IMR-90 (cell line): ENCODE measurements around the gene SEMA5A. TPM values are rescaled to one million over a fixed set of nuclear protein-coding genes. Genes with fewer than 3 reads are reported as not detected.

Source experiments
- ATAC-seq: fragments of 200-7000 bp; cut with Tn5 transposase; 2 replicates; pipeline ENCODE4 v1.9.1; 2020; ENCODE audit warnings: low read depth, mild to moderate bottlenecking, moderate library complexity
- BruUV-seq: library from RNA; stranded (reverse); fragments of 400-500 nt; replicated peaks from 2 replicates; lab custom pipeline; 2021; lab: Mats Ljungman, UMichigan
- CTCF ChIA-PET: fragments of 300-600 bp; formaldehyde crosslinking; extraction: SDS; loops from one replicate; lab custom pipeline; 2021; ENCODE audit warnings: antibody characterized with exemption; lab: Yijun Ruan, JAX
- POLR2A ChIA-PET: fragments of 300-600 bp; sonication (Branson Sonifier 250); formaldehyde crosslinking; loops from one replicate; lab custom pipeline; 2022; ENCODE audit warnings: antibody characterized with exemption; ENCODE audit not compliant: unreplicated experiment; lab: Charles Lee
- DNase-seq: peaks from one replicate; pipeline ENCODE4 v3.0.0; 2013
- H2AFZ ChIP-seq: replicated peaks from 2 replicates; pipeline ENCODE3; 2013; ENCODE audit warnings: low read length, mild to moderate bottlenecking; ENCODE audit not compliant: poor library complexity
- H2AK5ac ChIP-seq: 2 replicates; pipeline ENCODE4 v1.6.1; 2013; ENCODE audit warnings: low read depth, low read length, inconsistent platforms
- H2AK9ac ChIP-seq: replicated peaks from 2 replicates; pipeline ENCODE3; 2013; ENCODE audit warnings: mild to moderate bottlenecking, low read depth, low read length, moderate library complexity; ENCODE audit not compliant: poor library complexity
- H2BK120ac ChIP-seq: 2 replicates; pipeline ENCODE4 v1.6.1; 2013; ENCODE audit warnings: low read depth, low read length, inconsistent platforms
- H2BK15ac ChIP-seq: 3 replicates; pipeline ENCODE4 v1.6.1; 2013; ENCODE audit warnings: low read depth, low read length, inconsistent platforms
- H2BK20ac ChIP-seq: 2 replicates; pipeline ENCODE4 v1.6.1; 2013; ENCODE audit warnings: low read depth, mild to moderate bottlenecking, inconsistent platforms, low read length, moderate library complexity
- H2BK5ac ChIP-seq: 2 replicates; pipeline ENCODE4 v1.6.1; 2013; ENCODE audit warnings: mild to moderate bottlenecking, low read depth, low read length, inconsistent platforms; ENCODE audit not compliant: poor library complexity, severe bottlenecking
- H3K14ac ChIP-seq: replicated peaks from 2 replicates; pipeline ENCODE4 v1.6.1; 2013; ENCODE audit warnings: low read depth, low read length, inconsistent platforms
- H3K18ac ChIP-seq: 2 replicates; pipeline ENCODE4 v1.6.1; 2013; ENCODE audit warnings: low read depth, low read length, control low read depth
- H3K23ac ChIP-seq: 2 replicates; pipeline ENCODE4 v1.6.1; 2013; ENCODE audit warnings: low read depth, low read length, inconsistent platforms
- H3K27ac ChIP-seq: 2 replicates; pipeline ENCODE4 v1.5.1; 2013; ENCODE audit warnings: mild to moderate bottlenecking, control low read depth, low read length; ENCODE audit not compliant: insufficient read depth
- H3K27me3 ChIP-seq: 2 replicates; pipeline ENCODE4 v1.6.1; 2013; ENCODE audit warnings: low read length; ENCODE audit not compliant: control insufficient read depth, insufficient read depth
- H3K36me3 ChIP-seq: 2 replicates; pipeline ENCODE4 v1.6.1; 2013; ENCODE audit warnings: low read length, mixed read lengths; ENCODE audit not compliant: control insufficient read depth, insufficient read depth
- H3K4ac ChIP-seq: 2 replicates; pipeline ENCODE4 v1.6.1; 2013; ENCODE audit warnings: low read depth, low read length, inconsistent platforms
- H3K4me1 ChIP-seq: 2 replicates; pipeline ENCODE4 v1.6.1; 2013; ENCODE audit warnings: low read length, mixed read lengths; ENCODE audit not compliant: control insufficient read depth, insufficient read depth
- H3K4me2 ChIP-seq: 2 replicates; pipeline ENCODE4 v1.6.1; 2013; ENCODE audit warnings: low read depth, mild to moderate bottlenecking, control low read depth, low read length, moderate library complexity
- H3K4me3 ChIP-seq: 2 replicates; pipeline ENCODE4 v1.5.1; 2013; ENCODE audit warnings: low read depth, mild to moderate bottlenecking, control low read depth, low read length, moderate library complexity; ENCODE audit not compliant: insufficient read depth
- H3K56ac ChIP-seq: 2 replicates; pipeline ENCODE4 v1.6.1; 2013; ENCODE audit warnings: low read length, inconsistent platforms; ENCODE audit not compliant: insufficient read depth; ENCODE audit errors: extremely low read depth
- H3K79me1 ChIP-seq, 2 experiments: 2 replicates each; pipeline ENCODE4 v1.6.1; 2013; ENCODE audit warnings: low read length in 2 of 2, inconsistent platforms in 1 of 2, low read depth in 1 of 2
- H3K9ac ChIP-seq: 2 replicates; pipeline ENCODE4 v1.6.1; 2013; ENCODE audit warnings: low read depth, low read length, control low read depth
- H3K9me1 ChIP-seq: 2 replicates; pipeline ENCODE4 v1.6.1; 2013; ENCODE audit warnings: low read length, inconsistent platforms; ENCODE audit not compliant: insufficient read depth
- H3K9me3 ChIP-seq: 2 replicates; pipeline ENCODE4 v1.6.1; 2013; ENCODE audit warnings: low read length; ENCODE audit not compliant: control insufficient read depth, insufficient read depth
- H4K20me1 ChIP-seq: 2 replicates; pipeline ENCODE4 v1.6.1; 2013; ENCODE audit warnings: low read length, inconsistent platforms; ENCODE audit not compliant: insufficient read depth
- H4K5ac ChIP-seq: 2 replicates; pipeline ENCODE4 v1.6.1; 2013; ENCODE audit warnings: mild to moderate bottlenecking, low read depth, low read length, control low read depth
- H4K8ac ChIP-seq, 2 experiments: 2 replicates each; pipeline ENCODE4 v1.6.1; 2013; ENCODE audit warnings: low read depth in 2 of 2, low read length in 2 of 2, control low read depth in 1 of 2, inconsistent platforms in 1 of 2
- H4K91ac ChIP-seq: 2 replicates; pipeline ENCODE4 v1.6.1; 2013; ENCODE audit warnings: low read depth, low read length, inconsistent platforms; ENCODE audit not compliant: insufficient read depth
- CEBPB ChIP-seq: IDR thresholded peaks from 2 replicates; pipeline ENCODE4 v1.6.1; 2012; ENCODE audit warnings: low read depth, low read length, improper control_type of control experiment
- CHD1 ChIP-seq: IDR thresholded peaks from 2 replicates; pipeline ENCODE4 v1.6.1; 2012; ENCODE audit warnings: low read depth, low read length, improper control_type of control experiment
- CTCF ChIP-seq: conservative IDR thresholded peaks from 2 replicates; pipeline ENCODE4 v1.5.1; 2012; ENCODE audit warnings: mild to moderate bottlenecking, low read depth, low read length, improper control_type of control experiment
- FOS ChIP-seq: fragments of 150-350 bp; IDR thresholded peaks from 2 replicates; pipeline ENCODE4 v1.6.1; 2016; ENCODE audit warnings: low read depth, low read length
- MAFK ChIP-seq: IDR thresholded peaks from 2 replicates; pipeline ENCODE4 v1.6.1; 2012; ENCODE audit warnings: low read depth, low read length, improper control_type of control experiment
- MXI1 ChIP-seq: IDR thresholded peaks from 2 replicates; pipeline ENCODE4 v1.6.1; 2012; ENCODE audit warnings: low read depth, mild to moderate bottlenecking, low read length, moderate library complexity, borderline replicate concordance
- RFX5 ChIP-seq: IDR thresholded peaks from 2 replicates; pipeline ENCODE4 v1.8.0; 2012; ENCODE audit warnings: low read depth, mild to moderate bottlenecking, low read length, moderate library complexity
- WGBS, 2 experiments: methylation state at CpG; one replicate each; pipeline versions ENCODE4 v1.1.5 to v1.1.7; 2013; ENCODE audit warnings: missing lambda C conversion rate in 2 of 2; ENCODE audit not compliant: insufficient read length in 1 of 2; ENCODE audit errors: extremely low coverage in 2 of 2; 5-methylcytosine and 5-hydroxymethylcytosine counted together
- dilution Hi-C: fragments of 300-500 bp; cut with HindIII; formaldehyde crosslinking; loops from one replicate; pipeline ENCODE4 v1.14.3; 2018; ENCODE audit warnings: low sequenced_read_pairs; ENCODE audit not compliant: unreplicated experiment
- in situ Hi-C: fragments of 300-500 bp; cut with MboI; formaldehyde crosslinking; loops from 3 replicates; pipeline ENCODE4 v1.14.3; 2019; ENCODE audit warnings: low sequenced_read_pairs, inconsistent platforms, mixed read lengths
- intact Hi-C: fragments of 100-400 bp; cut with micrococcal nuclease; formaldehyde crosslinking; loops from 2 replicates; pipeline ENCODE4 v1.10.0; 2022
- polyA plus RNA-seq, 3 experiments: library from polyadenylated mRNA; depleted of rRNA; stranded (reverse); fragments of >200 nt; gene quantifications; 2 replicates each; pipeline ENCODE4 v1.2.3, GENCODE V29; 2012; ENCODE audit warnings: low replicate concordance in 1 of 3
- total RNA-seq: library from RNA; depleted of rRNA; stranded (reverse); fragments of >200 nt; gene quantifications from 2 replicates; pipeline ENCODE4 v1.2.3, GENCODE V29; 2012

The SEMA5A gene
- total and polyA plus RNA-seq, 2 of the 4 experiments (the other 2 are of a cell fraction), result 8.2 to 9.9 TPM

DNA sequence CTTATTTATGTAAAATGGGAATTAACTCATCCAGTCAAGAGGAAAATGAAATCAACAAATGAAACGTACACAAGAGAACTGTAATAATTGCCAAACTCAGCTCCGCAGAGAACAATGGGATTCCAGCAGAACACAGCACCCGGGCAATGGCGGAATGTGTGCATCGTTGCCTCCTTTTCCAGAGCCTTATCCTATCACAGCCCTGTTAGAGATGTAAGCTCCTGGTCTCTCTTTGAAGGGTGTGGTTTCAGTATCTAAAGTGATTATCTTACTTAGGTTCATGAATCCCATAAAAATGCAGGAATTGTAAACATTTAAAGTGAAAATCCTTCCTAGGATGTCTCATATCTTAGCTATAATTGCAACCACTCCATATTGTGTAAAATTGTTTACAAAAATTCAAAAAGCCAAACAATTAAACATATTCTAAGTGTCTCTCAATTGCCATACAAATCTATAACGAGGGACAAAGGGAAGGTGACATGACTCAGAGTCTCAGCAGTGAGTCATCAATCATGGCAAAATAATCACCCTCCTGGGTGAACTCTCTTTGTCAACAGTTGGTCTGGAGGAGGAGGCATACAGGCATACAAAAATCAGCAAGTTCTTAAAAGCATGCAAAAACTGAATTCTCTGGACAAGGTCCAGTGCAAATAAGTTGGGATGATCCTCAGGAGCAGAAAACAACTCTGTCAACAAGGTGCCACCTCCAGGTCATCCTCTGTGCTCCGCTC lies 22.6 kb downstream of the SEMA5A start:
- BruUV-seq, result no TSS peak

More for the DNA sequence above, 22.6 kb downstream of the SEMA5A start:
- H3K27me3 ChIP-seq, result no peaks in the 10 kb centered on the region
- no peak overlapping the region for H3K9ac ChIP-seq
- WGBS, 2 experiments, result no CpG with 5 or more reads among the region's 7 CpGs
- no peak overlapping the region for H2BK20ac ChIP-seq
- no peak overlapping the region for H2BK5ac ChIP-seq
- H4K20me1 ChIP-seq, result peaks cover 10% of the 10 kb centered on the region; the same call in 1 of the 2 replicates
- DNase-seq (peak; percentile 53), ATAC-seq (peak; percentile 69)
- H4K91ac ChIP-seq, result no peak overlapping the region
- H2BK120ac ChIP-seq, result no peak overlapping the region
- no peak overlapping the region for H2BK15ac ChIP-seq
- no peak overlapping the region; the same call in 1 of the 2 replicates for H3K4me2 ChIP-seq
- H3K4ac ChIP-seq, result no peak overlapping the region
- H3K9me1 ChIP-seq, result peaks cover 21% of the 10 kb centered on the region
- no peak overlapping the region for H3K27ac ChIP-seq
- H4K8ac ChIP-seq, result no peak overlapping the region
- TF ChIP-seq CHD1 (no peak), CTCF (no peak), MAFK (no peak), FOS (peak; percentile 37; the same call in 1 of the 2 replicates), MXI1 (no peak), RFX5 (no peak), CEBPB (no peak)
- H3K23ac ChIP-seq, result no peak overlapping the region; the same call in 1 of the 2 replicates
- peaks cover 22 to 71% of the 10 kb centered on the region in 2 experiments for H3K79me1 ChIP-seq
- H3K9me3 ChIP-seq, result no peaks in the 10 kb centered on the region
- no peak overlapping the region for H2AK5ac ChIP-seq
- dilution Hi-C loops (no loop called here), intact Hi-C loops (no loop called here), in situ Hi-C loops (no loop called here)
- H3K36me3 ChIP-seq, result no peaks in the 10 kb centered on the region; the same call in 1 of the 2 replicates
- H3K4me3 ChIP-seq, result no peak overlapping the region
- POLR2A ChIA-PET, result no interaction called here
- H2AK9ac ChIP-seq, result no peak overlapping the region
- CTCF ChIA-PET, result no interaction called here
- no peak overlapping the region for H4K5ac ChIP-seq
- peaks cover 5% of the 10 kb centered on the region for H3K4me1 ChIP-seq
- H3K56ac ChIP-seq, result no peak overlapping the region
- 0 out of 2 replicates have a peak overlapping the region, but pooled peaks have one; percentile 23 for H3K14ac ChIP-seq
- no peak overlapping the region for H3K18ac ChIP-seq
- H2AFZ ChIP-seq, result no peak overlapping the region
